ENCODE measurements around the gene RNPEPL1.
A peak's percentile ranks its signal among the peaks of the same experiment; 100 is the strongest.
"Not testable (repeated sequence)": the region's sequence is repeated elsewhere in the genome, so short reads cannot be mapped to it uniquely, and the experiment has no call there.

Gene RNPEPL1

GRCh38 chr2:240538031-240538780 is 30.1 kb upstream of the RNPEPL1 start:
- DNase-seq (ENCODE audit: low read depth, low spot score) = no peak

- not testable (repeated sequence) for DNase-seq (ENCODE audit: low read depth, low spot score)
These were observed 29.2 kb upstream of the RNPEPL1 start for GRCh38 chr2:240539101-240539500.

- no peak for DNase-seq (ENCODE audit: low read depth, low spot score)
These were observed 28.4 kb upstream of the RNPEPL1 start for GRCh38 chr2:240539906-240540305.

GRCh38 chr2:240551288-240551687 is 17.0 kb upstream of the RNPEPL1 start:
- no peak for DNase-seq (ENCODE audit: low read depth, low spot score)

GRCh38 chr2:240551811-240552210 is 16.5 kb upstream of the RNPEPL1 start:
- no peak for DNase-seq (ENCODE audit: low read depth, low spot score)

GRCh38 chr2:240553956-240554480 is 14.3 kb upstream of the RNPEPL1 start:
- DNase-seq (ENCODE audit: low read depth, low spot score) = no peak

GRCh38 chr2:240554767-240555493 is 13.4 kb upstream of the RNPEPL1 start:
- no peak for DNase-seq (ENCODE audit: low read depth, low spot score)

GRCh38 chr2:240555541-240556250 is 12.6 kb upstream of the RNPEPL1 start:
- no peak for DNase-seq (ENCODE audit: low read depth, low spot score)

- DNase-seq (ENCODE audit: low read depth, low spot score) = peak; percentile 61
These were observed 11.7 kb upstream of the RNPEPL1 start for GRCh38 chr2:240556553-240557100.

- peak; percentile 23 for DNase-seq (ENCODE audit: low read depth, low spot score)
These were observed 11.1 kb upstream of the RNPEPL1 start for GRCh38 chr2:240557101-240557751.

- DNase-seq (ENCODE audit: low read depth, low spot score) = peak; percentile 93
These were observed 10.5 kb upstream of the RNPEPL1 start, which contains the start of gene ANKMY1 for GRCh38 chr2:240557808-240558207. TSS of gene ANKMY1 (minus strand) at chr2:240557988. CDS start at chr2:240557335, 653 bp downstream.

- no peak for DNase-seq (ENCODE audit: low read depth, low spot score)
These were observed 10.0 kb upstream of the RNPEPL1 start for GRCh38 chr2:240558236-240558761.

GRCh38 chr2:240559286-240559685 is 9.0 kb upstream of the RNPEPL1 start:
- DNase-seq (ENCODE audit: low read depth, low spot score) = no peak

- DNase-seq (ENCODE audit: low read depth, low spot score) = peak; percentile 94
These were observed 8.2 kb upstream of the RNPEPL1 start, which contains the start of gene DUSP28 for GRCh38 chr2:240560084-240560479. TSS of gene DUSP28 (plus strand) at chr2:240560357. CDS start at chr2:240560685, 328 bp downstream.

- DNase-seq (ENCODE audit: low read depth, low spot score) = peak; percentile 99
These were observed 7.6 kb upstream of the RNPEPL1 start for GRCh38 chr2:240560480-240561324.

- no peak for DNase-seq (ENCODE audit: low read depth, low spot score)
These were observed 6.8 kb upstream of the RNPEPL1 start for GRCh38 chr2:240561325-240561971.

- DNase-seq (ENCODE audit: low read depth, low spot score) = not testable (repeated sequence)
These were observed 5.1 kb upstream of the RNPEPL1 start for GRCh38 chr2:240563231-240563630.

- no peak for DNase-seq (ENCODE audit: low read depth, low spot score)
These were observed 4.2 kb upstream of the RNPEPL1 start for GRCh38 chr2:240563951-240564560.
